Measurements from ENCODE around the gene RXRA. TPM values are rescaled to one million over a fixed set of nuclear protein-coding genes. Genes with fewer than 3 reads are reported as not detected.

The RXRA gene
- total and polyA plus RNA-seq, 4 donors, result 41.5 to 116 (median 74.1) TPM

DNA sequence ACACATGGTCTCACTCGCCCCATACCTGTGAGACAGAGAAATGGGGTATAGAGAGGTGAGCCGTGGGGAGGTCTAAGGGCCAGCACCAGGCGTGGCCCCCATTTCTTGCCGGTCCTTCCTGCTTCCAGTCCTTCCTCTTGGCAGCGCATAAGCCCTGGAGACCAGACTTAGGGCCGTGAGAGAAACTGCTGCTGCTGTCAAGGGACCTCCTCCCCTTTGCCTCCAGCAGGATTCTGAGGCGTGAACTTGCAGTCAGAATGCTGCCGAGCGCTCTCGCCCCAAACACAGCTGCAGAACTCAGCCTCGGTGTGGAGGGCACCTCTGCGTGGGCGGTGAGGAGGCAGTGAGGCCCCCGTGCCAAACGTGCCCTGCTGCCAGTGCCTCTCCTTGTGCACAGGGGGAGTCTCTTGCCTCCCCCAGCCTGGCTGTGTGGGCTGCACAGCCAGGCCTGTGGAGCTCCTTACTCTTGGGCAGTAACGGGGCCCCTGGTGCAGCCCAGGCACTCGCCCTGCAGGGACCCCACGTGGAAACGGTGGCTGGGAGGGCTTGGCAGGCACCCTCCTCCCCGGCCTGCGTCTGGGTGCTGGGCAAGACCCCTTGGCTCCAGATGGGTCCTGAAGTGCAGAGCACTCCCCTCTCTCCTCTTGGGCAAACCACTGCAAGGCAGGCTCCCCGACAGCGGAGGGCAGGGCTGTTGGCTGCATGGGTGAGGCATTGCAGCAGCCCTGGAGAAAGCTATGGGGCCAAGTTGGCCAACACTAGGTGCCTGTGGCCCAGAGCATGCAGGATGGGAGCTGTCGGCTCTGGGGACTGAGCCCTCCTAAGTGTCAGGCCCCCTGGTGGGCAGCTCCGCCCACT lies 85.4 kb downstream of the RXRA start:
- H3K36me3 ChIP-seq (ENCODE audit: control insufficient read depth in 4 of 4, insufficient read depth in 3 of 4, low read depth in 1 of 4, low read length in 3 of 4), result peaks cover 5 to 33% (median 19%) of the 10 kb centered on the region in 4 donors
- 76% methylated on average over 25 of the region's 25 CpGs for WGBS
- H3K4me1 ChIP-seq (ENCODE audit: control insufficient read depth in 4 of 4, insufficient read depth in 4 of 4, low read length in 3 of 4), result peaks cover 39 to 98% (median 83%) of the 10 kb centered on the region in 4 donors
- no peak for DNase-seq (ENCODE audit: low spot score)
- TF ChIP-seq NR2F2 (IDR thresholded peaks at IDR 0.05), result no peak
- TF ChIP-seq HNF4G (IDR thresholded peaks at IDR 0.05), result no peak
- no peak for TF ChIP-seq JUND (IDR thresholded peaks at IDR 0.05)
- no peak for TF ChIP-seq FOXA1 (IDR thresholded peaks at IDR 0.05)
- TF ChIP-seq TAF1 (conservative IDR thresholded peaks at IDR 0.05), result no peak
- no peak for TF ChIP-seq YY1 (IDR thresholded peaks at IDR 0.05)
- TF ChIP-seq EGR1 (IDR thresholded peaks at IDR 0.05; ENCODE audit: low read depth in 2 of 2), result no peak
- H3K4me3 ChIP-seq (ENCODE audit: low read depth in 1 of 3, low read length in 3 of 3), result no peak overlapping the region
- no peaks in the 10 kb centered on the region for H3K27me3 ChIP-seq (ENCODE audit: control insufficient read depth in 4 of 4, insufficient read depth in 4 of 4, low read length in 3 of 4)
- no peaks in the 10 kb centered on the region for H3K9me3 ChIP-seq (ENCODE audit: control insufficient read depth in 4 of 4, low read length in 3 of 4)
- no peak overlapping the region for H3K27ac ChIP-seq (ENCODE audit: low read depth in 1 of 2, low read length in 2 of 2)
- H3K9ac ChIP-seq (ENCODE audit: low read depth in 1 of 2, low read length in 2 of 2), result no peak overlapping the region

DNA sequence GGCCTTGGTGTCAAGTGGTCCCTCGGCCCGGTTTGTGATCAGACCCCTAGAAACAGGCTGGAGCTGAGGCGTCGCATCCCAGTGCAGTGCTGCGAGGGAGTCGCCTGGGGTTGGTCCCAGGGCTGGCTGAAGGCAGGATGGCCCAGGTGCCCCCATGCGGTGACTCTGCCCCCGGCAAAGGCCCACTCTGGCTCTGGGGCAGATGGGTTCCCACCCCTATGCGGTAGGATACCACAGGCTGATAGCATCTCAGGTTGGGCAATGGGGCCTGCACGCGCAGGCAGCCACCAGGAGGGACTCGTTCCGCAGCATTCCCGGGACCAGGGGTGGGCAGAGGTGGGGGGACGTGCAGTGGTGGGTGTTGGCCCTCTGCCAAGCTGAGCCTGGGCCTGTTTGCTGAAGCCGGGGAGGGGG lies 86.0 kb downstream of the RXRA start:
- 79% methylated on average over 16 of the region's 16 CpGs for WGBS
- TF ChIP-seq EGR1 (IDR thresholded peaks at IDR 0.05; ENCODE audit: low read depth in 2 of 2) (no peak), RXRA (IDR thresholded peaks at IDR 0.05) (no peak), HNF4G (IDR thresholded peaks at IDR 0.05) (no peak)
- TF ChIP-seq, protein P1, sequence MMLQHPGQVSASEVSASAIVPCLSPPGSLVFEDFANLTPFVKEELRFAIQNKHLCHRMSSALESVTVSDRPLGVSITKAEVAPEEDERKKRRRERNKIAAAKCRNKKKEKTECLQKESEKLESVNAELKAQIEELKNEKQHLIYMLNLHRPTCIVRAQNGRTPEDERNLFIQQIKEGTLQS (IDR thresholded peaks at IDR 0.05), result no peak
- Histone ChIP-seq H3K9ac (ENCODE audit: low read depth in 1 of 2, low read length in 2 of 2) (no peak overlapping the region), H3K4me3 (ENCODE audit: low read depth in 1 of 3, low read length in 3 of 3) (no peak overlapping the region), H3K9me3 (ENCODE audit: control insufficient read depth in 4 of 4, low read length in 3 of 4) (no peaks in the 10 kb centered on the region), H3K27ac (ENCODE audit: low read depth in 1 of 2, low read length in 2 of 2) (peak overlapping the region in 1 of 2 donors; percentile 10), H3K4me1 (ENCODE audit: control insufficient read depth in 4 of 4, insufficient read depth in 4 of 4, low read length in 3 of 4) (peaks cover 41 to 98% (median 82%) of the 10 kb centered on the region in 4 donors), H3K36me3 (ENCODE audit: control insufficient read depth in 4 of 4, insufficient read depth in 3 of 4, low read depth in 1 of 4, low read length in 3 of 4) (peaks cover 8 to 39% (median 22%) of the 10 kb centered on the region in 4 donors), H3K27me3 (ENCODE audit: control insufficient read depth in 4 of 4, insufficient read depth in 4 of 4, low read length in 3 of 4) (no peaks in the 10 kb centered on the region)
- no peak for DNase-seq (ENCODE audit: low spot score)

DNA sequence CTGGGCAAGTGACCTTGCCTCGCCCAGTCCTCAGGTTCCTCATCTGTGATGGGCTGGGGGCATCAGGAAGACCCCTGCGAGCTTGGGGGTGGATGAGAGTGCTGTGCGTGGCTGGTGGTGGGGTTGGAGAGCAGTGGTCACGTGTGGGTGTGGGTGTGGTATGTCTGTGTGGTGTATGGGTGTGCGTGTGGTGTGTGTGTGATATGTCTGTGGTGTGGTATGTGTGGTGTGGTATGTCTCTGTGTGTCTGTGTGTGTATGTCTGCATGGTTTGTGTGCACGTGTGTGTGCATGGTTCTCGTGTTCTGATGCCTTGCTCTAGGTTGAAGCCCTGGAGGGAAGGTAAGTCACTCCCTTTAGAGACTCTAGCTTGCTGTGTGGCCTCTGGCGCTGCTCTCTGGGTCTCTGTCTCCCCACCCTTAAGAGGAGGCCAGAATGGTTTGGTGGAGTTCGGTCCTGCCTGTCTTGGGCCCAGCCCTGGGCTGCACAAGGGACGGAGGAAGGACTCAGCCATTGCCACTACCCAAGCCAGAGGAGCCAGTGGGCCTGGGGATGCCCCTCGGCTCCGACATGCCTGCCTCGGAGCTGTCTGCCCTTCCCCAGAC lies 87.0 kb downstream of the RXRA start:
- peaks cover 35 to 98% (median 82%) of the 10 kb centered on the region in 4 donors for H3K4me1 ChIP-seq (ENCODE audit: control insufficient read depth in 4 of 4, insufficient read depth in 4 of 4, low read length in 3 of 4)
- no peak overlapping the region for H3K27ac ChIP-seq (ENCODE audit: low read depth in 1 of 2, low read length in 2 of 2)
- no peak for DNase-seq (ENCODE audit: low spot score)
- 87% methylated on average over 13 of the region's 13 CpGs for WGBS
- TF ChIP-seq YY1 (IDR thresholded peaks at IDR 0.05) (no peak), EGR1 (IDR thresholded peaks at IDR 0.05; ENCODE audit: low read depth in 2 of 2) (no peak), FOXA1 (IDR thresholded peaks at IDR 0.05) (no peak), TAF1 (conservative IDR thresholded peaks at IDR 0.05) (no peak), JUND (IDR thresholded peaks at IDR 0.05) (no peak), GABPA (IDR thresholded peaks at IDR 0.05 in 1 of 2, conservative IDR thresholded peaks at IDR 0.05 in 1 of 2) (no peak), FOXA2 (IDR thresholded peaks at IDR 0.05) (no peak), HNF4A (conservative IDR thresholded peaks at IDR 0.05) (no peak), RAD21 (IDR thresholded peaks at IDR 0.05) (no peak), RXRA (IDR thresholded peaks at IDR 0.05) (no peak), HNF4G (IDR thresholded peaks at IDR 0.05) (no peak), SP1 (IDR thresholded peaks at IDR 0.05) (no peak), NR2F2 (IDR thresholded peaks at IDR 0.05) (no peak)
- TF ChIP-seq, protein P2, sequence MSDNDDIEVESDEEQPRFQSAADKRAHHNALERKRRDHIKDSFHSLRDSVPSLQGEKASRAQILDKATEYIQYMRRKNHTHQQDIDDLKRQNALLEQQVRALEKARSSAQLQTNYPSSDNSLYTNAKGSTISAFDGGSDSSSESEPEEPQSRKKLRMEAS (IDR thresholded peaks at IDR 0.05), result no peak
- TF ChIP-seq, protein P3, sequence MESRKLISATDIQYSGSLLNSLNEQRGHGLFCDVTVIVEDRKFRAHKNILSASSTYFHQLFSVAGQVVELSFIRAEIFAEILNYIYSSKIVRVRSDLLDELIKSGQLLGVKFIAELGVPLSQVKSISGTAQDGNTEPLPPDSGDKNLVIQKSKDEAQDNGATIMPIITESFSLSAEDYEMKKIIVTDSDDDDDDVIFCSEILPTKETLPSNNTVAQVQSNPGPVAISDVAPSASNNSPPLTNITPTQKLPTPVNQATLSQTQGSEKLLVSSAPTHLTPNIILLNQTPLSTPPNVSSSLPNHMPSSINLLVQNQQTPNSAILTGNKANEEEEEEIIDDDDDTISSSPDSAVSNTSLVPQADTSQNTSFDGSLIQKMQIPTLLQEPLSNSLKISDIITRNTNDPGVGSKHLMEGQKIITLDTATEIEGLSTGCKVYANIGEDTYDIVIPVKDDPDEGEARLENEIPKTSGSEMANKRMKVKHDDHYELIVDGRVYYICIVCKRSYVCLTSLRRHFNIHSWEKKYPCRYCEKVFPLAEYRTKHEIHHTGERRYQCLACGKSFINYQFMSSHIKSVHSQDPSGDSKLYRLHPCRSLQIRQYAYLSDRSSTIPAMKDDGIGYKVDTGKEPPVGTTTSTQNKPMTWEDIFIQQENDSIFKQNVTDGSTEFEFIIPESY (IDR thresholded peaks at IDR 0.05), result no peak
- TF ChIP-seq, protein P1 (IDR thresholded peaks at IDR 0.05), result no peak
- H3K9me3 ChIP-seq (ENCODE audit: control insufficient read depth in 4 of 4, low read length in 3 of 4), result no peaks in the 10 kb centered on the region
- no peak overlapping the region for H3K9ac ChIP-seq (ENCODE audit: low read depth in 1 of 2, low read length in 2 of 2)
- peaks cover 10 to 43% (median 23%) of the 10 kb centered on the region in 4 donors for H3K36me3 ChIP-seq (ENCODE audit: control insufficient read depth in 4 of 4, insufficient read depth in 3 of 4, low read depth in 1 of 4, low read length in 3 of 4)
- no peak overlapping the region for H3K4me3 ChIP-seq (ENCODE audit: low read depth in 1 of 3, low read length in 3 of 3)
- no peaks in the 10 kb centered on the region for H3K27me3 ChIP-seq (ENCODE audit: control insufficient read depth in 4 of 4, insufficient read depth in 4 of 4, low read length in 3 of 4)
